Activated T-helper 1 cell treated with anti-CD3 and anti-CD28 coated beads, Interleukin-12 subunit alpha, Interleukin-12 subunit beta, Interleukin-2, Interleukin-4 antibody, amounts not matched to agents 30 ng/mL and 10 ng/mL and 1 ng/mL, durations not matched to agents 14 hours and 24 hours and 36 hours (primary cell): ENCODE results near the gene ARFGAP1. TPM values are rescaled to one million over a fixed set of nuclear protein-coding genes. Genes with fewer than 3 reads are reported as not detected.

Experiments
- DNase-seq: peaks from one replicate; pipeline ENCODE4 v3.0.0; 2021; ENCODE audit warnings: low spot score
- H3K27ac Mint-ChIP-seq: one replicate; pipeline ENCODE4 v1.8.0; 2021; ENCODE audit warnings: mild to moderate bottlenecking, mixed read lengths
- H3K27me3 Mint-ChIP-seq: one replicate; pipeline ENCODE4 v1.8.0; 2022; ENCODE audit warnings: mild to moderate bottlenecking, moderate library complexity, mixed read lengths; ENCODE audit not compliant: insufficient read depth
- H3K36me3 Mint-ChIP-seq: one replicate; pipeline ENCODE4 v1.8.0; 2021; ENCODE audit warnings: low read depth, mixed read lengths
- H3K4me1 Mint-ChIP-seq: one replicate; pipeline ENCODE4 v1.8.0; 2021; ENCODE audit warnings: low read depth, mixed read lengths
- H3K4me3 Mint-ChIP-seq: one replicate; pipeline ENCODE4 v1.8.0; 2021; ENCODE audit warnings: mild to moderate bottlenecking, moderate library complexity, mixed read lengths
- H3K9me3 Mint-ChIP-seq: one replicate; pipeline ENCODE4 v1.8.0; 2021; ENCODE audit warnings: mixed read lengths
- intact Hi-C: fragments of 100-400 bp; cut with micrococcal nuclease; formaldehyde crosslinking; loops from one replicate; pipeline ENCODE4 v1.15.1; 2024
- total RNA-seq: library from RNA; stranded (reverse); gene quantifications from 2 replicates; pipeline ENCODE4 v1.2.3, GENCODE V29; 2022

Gene ARFGAP1
- total RNA-seq, 1 donor from 2014 or later: 107 TPM

DNA sequence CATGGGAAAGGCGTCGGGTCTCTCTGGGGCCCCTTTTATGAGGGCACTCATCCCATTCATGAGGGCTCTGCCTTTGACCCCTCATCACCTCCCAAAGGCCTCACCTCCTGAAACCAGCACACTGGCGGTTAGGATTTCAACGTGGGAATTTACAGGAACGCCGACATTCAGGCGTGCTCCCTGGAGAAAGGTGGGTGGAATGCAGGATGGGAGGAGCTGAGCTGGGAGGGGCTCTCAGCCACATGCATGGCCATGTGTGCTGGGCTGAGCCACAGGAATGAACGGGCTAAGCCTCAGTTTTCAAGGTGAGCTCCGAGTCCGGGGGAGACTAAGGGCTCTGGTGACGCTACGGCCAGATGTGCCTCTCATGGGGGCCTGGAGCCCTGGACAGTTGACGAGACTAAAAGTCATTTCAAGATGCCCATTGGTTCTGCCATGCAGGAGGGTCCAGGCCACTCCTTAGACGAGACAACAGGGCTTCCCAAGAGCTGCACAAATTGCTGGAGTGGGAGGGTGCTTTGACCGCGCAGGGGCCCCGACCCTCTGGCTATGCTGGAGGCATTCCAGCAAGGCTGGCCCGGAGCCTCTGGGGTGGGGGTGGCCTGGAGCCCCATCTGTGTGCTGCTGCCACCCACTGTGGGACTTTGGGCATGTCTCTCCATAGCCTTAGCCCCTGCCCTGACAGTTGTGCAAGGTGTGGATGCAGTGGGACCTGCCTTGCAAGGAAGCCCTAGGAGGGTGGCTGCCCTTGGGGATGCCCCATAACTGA is 3.8 kb upstream of the ARFGAP1 start:
- peaks cover 2% of the 10 kb centered on the region for H3K36me3 Mint-ChIP-seq
- H3K4me3 Mint-ChIP-seq: no peak overlapping the region
- intact Hi-C loops: no loop called here
- no peak overlapping the region for H3K27ac Mint-ChIP-seq
- no peak for DNase-seq
- H3K9me3 Mint-ChIP-seq: no peaks in the 10 kb centered on the region
- peaks cover 13% of the 10 kb centered on the region for H3K4me1 Mint-ChIP-seq
- H3K27me3 Mint-ChIP-seq: peaks cover 4% of the 10 kb centered on the region

DNA sequence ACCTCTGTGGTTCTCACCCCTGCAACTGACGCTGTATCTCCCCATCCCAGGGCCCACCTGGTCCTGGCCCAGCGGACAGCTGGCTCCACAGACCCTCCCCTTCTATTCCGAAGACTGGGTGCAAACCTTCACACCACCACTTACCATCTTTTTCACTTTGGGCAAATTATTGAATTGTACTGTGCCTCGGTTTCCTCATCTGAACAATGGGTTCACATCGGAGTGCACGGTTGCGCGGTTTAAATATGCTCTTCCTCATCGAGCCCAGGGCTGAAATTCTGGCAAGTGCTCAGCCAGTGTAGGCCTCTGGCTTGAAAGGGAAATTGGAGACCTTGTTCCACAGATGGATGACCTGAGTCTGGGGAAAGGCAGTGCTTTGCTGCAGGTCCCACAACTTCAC is 2.9 kb upstream of the ARFGAP1 start:
- H3K27ac Mint-ChIP-seq: no peak overlapping the region
- peaks cover 22% of the 10 kb centered on the region for H3K4me1 Mint-ChIP-seq
- intact Hi-C loops: loop anchor here (5.0 kb wide), 4 partner anchors 332 to 1032 kb away; partner anchors contain the start of genes GID8, OSBPL2, PCMTD2 and TCEA2
- DNase-seq: no peak
- H3K27me3 Mint-ChIP-seq: peaks cover 4% of the 10 kb centered on the region
- H3K4me3 Mint-ChIP-seq: peak overlapping the region; percentile 67
- peaks cover 2% of the 10 kb centered on the region for H3K36me3 Mint-ChIP-seq
- H3K9me3 Mint-ChIP-seq: no peaks in the 10 kb centered on the region

DNA sequence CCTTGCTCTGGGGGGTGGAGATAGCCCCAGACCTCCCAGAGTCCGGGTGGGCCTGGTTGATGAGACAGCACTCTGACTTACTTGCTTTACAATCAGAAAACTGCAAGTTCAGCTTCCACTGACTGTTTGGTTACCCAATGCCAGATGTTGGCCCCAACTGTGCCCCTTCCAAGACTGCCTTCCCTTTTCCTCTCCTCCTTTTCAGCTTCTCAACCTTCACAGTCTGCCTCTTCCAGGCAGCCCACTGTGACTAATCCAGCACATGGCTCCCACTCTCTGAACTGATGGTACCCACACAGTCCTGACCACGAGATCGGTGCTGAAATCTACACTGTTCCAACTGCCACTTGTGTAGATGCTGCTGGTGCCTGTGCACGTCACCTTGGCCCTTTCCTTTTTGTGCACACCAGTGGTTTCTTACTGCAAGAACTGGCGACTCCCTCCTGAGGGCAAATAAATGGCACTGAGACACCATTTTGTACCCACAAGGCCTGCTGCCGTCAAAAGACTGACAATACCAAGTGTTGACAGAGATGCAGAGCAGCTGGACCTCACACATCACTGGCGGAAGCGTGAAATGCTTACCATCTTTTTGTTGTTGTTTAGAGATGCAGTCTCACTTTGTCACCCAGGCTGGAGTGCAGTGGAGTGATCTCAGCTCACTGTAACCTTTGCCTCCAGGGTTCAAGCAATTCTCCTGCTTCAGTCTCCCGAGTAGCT is 1.8 kb upstream of the ARFGAP1 start:
- peak overlapping the region; percentile 85 for H3K4me3 Mint-ChIP-seq
- intact Hi-C loops: loop anchor here (5.0 kb wide), 4 partner anchors 333 to 1033 kb away; partner anchors contain the start of genes GID8, OSBPL2, PCMTD2 and TCEA2
- no peaks in the 10 kb centered on the region for H3K9me3 Mint-ChIP-seq
- no peak overlapping the region for H3K27ac Mint-ChIP-seq
- no peak for DNase-seq
- H3K27me3 Mint-ChIP-seq: peaks cover 4% of the 10 kb centered on the region
- peaks cover 23% of the 10 kb centered on the region for H3K4me1 Mint-ChIP-seq
- peaks cover 2% of the 10 kb centered on the region for H3K36me3 Mint-ChIP-seq

DNA sequence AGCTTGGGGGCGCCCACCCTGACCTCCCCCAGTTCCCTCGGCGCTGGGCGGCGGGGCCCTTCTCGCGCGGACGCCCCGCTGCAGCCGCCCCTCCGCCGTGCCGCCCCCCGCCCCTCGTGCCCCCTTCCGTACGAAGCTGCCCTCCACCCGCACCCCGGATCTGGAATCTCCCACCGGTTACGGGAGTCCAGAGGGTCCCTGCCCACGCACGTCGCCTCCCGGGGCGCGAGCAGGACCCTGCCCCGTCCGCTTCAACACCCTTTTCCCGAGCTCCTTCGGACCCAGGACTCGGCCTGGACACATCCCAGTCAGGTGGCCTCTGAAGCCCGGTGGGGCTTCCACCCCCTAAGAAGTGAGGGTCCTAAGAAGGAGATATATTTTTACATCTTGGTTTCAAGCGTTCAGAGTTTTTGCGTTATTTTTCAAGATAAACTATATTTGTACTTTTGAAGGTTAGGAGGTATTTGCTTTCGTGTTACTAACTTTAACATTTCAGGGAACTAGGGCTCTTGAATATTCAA is 506 bp downstream of the ARFGAP1 start:
- intact Hi-C loops: loop anchor here (2.0 to 5.0 kb wide), 5 partner anchors 170 to 1036 kb away; partner anchors contain the start of genes GID8, OSBPL2, PCMTD2 and TCEA2
- DNase-seq: no peak
- H3K27ac Mint-ChIP-seq: peak overlapping the region; percentile 89
- H3K4me1 Mint-ChIP-seq: peaks cover 23% of the 10 kb centered on the region
- no peaks in the 10 kb centered on the region for H3K9me3 Mint-ChIP-seq
- peak overlapping the region; percentile 98 for H3K4me3 Mint-ChIP-seq
- H3K27me3 Mint-ChIP-seq: peaks cover 2% of the 10 kb centered on the region
- peaks cover 2% of the 10 kb centered on the region for H3K36me3 Mint-ChIP-seq

DNA sequence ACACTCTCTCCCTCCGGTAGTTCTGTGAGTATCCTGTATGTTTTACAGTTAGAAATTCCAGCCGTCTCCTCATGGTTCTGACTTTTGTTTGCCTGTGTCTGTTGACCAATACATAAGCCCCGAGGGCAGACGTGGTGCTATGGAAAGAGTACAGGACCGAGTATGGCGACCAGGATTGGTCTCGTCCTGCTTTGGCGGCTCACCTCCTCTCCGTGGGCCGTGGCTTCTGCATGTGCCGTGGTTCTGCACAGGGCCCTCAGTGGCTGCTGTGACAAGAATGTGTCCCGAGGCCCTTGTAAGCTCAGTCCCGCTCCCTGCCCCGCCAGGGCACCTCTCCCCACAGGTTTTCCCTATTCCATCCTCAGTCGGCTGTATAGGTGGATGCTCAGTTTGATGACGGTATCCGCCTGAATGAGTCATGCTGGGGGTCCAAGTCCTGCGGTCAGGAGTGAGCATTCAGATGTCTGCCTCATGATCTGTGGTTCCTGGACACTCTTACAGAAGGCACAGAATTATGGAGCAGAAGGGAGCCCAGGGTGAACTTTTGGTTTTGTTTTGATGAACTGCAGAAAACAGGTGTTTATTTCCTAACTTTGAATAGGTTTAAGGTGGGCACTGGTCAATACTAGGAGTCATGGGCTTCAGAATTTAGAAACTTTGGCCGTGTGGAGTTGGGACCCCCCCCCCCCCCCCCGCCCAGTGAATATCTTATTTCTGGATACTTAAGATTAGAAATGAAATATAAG is 1.2 kb downstream of the ARFGAP1 start:
- no peaks in the 10 kb centered on the region for H3K9me3 Mint-ChIP-seq
- peaks cover 23% of the 10 kb centered on the region for H3K4me1 Mint-ChIP-seq
- peaks cover 2% of the 10 kb centered on the region for H3K27me3 Mint-ChIP-seq
- DNase-seq: no peak
- intact Hi-C loops: loop anchor here (2.0 to 5.0 kb wide), 5 partner anchors 169 to 1037 kb away; partner anchors contain the start of genes GID8, OSBPL2, PCMTD2 and TCEA2
- peak overlapping the region; percentile 89 for H3K27ac Mint-ChIP-seq
- H3K36me3 Mint-ChIP-seq: peaks cover 2% of the 10 kb centered on the region
- peak overlapping the region; percentile 98 for H3K4me3 Mint-ChIP-seq

DNA sequence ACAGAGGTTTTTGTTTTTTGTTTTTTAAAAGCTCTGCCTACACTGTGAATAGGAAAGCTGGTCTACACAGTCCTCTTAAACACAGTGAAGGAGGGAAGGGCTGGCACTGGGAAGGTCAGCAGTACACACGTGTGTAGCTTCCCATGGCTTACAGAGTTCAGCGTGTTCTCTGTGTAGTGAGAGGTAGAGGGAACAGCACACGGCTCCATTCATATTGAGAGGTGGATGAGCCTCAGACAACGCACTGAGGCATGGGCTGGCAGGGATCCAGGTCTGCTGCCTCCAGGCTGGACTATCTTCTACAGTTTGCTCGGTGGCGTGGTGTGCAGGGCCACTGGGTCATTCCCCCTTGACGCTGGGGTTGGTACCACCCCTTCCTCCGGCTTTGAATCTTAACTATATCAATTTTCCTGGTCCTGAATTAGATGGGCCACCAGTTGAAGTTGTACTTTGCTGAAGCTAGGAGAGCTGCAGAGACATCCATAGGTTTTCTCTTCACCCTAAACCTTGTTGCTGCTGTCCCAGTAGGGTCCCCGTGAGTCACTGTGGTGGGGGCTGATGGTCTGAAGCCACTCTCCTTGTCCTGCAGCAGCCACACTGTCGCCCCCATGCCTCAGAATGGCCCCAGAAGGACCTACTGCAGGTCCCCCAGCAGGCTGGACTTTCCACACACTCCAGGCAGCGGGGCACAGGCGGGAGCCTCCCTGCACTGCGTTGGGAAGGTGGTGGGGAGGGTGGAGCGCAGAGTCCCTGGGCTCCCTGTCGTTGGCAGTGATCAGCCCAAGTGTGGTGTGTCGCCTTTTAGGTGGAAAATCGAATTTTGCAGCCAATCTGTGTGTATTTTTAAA is 2.0 kb downstream of the ARFGAP1 start:
- Mint-ChIP-seq H3K4me1 (peaks cover 23% of the 10 kb centered on the region), H3K9me3 (no peaks in the 10 kb centered on the region), H3K36me3 (peaks cover 5% of the 10 kb centered on the region), H3K27me3 (peaks cover 2% of the 10 kb centered on the region), H3K27ac (no peak overlapping the region), H3K4me3 (peak overlapping the region; percentile 64)
- no peak for DNase-seq
- intact Hi-C loops: loop anchor here (5.0 kb wide), 4 partner anchors 337 to 1037 kb away; partner anchors contain the start of genes GID8, OSBPL2, PCMTD2 and TCEA2

DNA sequence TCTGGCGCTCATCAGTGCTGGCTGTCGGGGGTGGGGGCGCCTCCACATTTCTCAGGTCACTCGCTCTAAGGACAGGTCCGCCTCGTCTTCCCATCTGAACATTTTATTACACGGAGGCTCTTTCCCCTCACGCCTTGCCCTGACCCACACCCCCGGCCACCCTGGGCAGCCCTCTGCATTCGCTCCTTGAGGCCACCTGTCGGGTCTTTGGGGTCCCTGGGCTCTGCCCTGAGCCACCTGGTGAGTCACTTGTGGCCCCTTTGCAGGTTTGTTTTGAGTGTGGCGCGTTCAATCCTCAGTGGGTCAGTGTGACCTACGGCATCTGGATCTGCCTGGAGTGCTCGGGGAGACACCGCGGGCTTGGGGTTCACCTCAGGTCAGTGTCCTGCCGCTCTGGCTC is 3.2 kb downstream of the ARFGAP1 start:
- H3K36me3 Mint-ChIP-seq: peaks cover 5% of the 10 kb centered on the region
- H3K27me3 Mint-ChIP-seq: no peaks in the 10 kb centered on the region
- H3K4me1 Mint-ChIP-seq: peaks cover 23% of the 10 kb centered on the region
- intact Hi-C loops: no loop called here
- H3K9me3 Mint-ChIP-seq: no peaks in the 10 kb centered on the region
- peak overlapping the region; percentile 64 for H3K4me3 Mint-ChIP-seq
- no peak overlapping the region for H3K27ac Mint-ChIP-seq
- no peak for DNase-seq

DNA sequence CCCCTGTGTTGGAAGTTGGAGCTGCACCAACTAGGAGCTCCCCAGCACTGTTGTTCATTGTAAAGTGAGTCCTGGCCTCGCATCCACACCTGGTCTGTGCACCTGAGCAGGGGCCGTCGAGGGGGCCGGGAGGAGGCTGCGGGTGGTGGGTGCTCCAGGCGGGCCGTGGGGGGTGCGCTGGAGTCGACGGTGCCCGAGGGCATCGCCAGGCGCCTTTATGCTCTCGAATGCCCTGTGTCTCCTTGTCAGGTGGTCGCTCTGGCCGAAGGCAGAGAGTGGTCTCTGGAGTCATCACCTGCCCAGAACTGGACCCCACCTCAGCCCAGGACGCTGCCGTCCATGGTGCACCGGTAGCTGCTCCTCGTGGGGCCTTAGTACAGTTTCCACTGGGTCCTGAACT is 4.3 kb downstream of the ARFGAP1 start:
- no peaks in the 10 kb centered on the region for H3K9me3 Mint-ChIP-seq
- no peak overlapping the region for H3K4me3 Mint-ChIP-seq
- intact Hi-C loops: no loop called here
- DNase-seq: no peak
- H3K27ac Mint-ChIP-seq: no peak overlapping the region
- peaks cover 5% of the 10 kb centered on the region for H3K36me3 Mint-ChIP-seq
- no peaks in the 10 kb centered on the region for H3K27me3 Mint-ChIP-seq
- peaks cover 16% of the 10 kb centered on the region for H3K4me1 Mint-ChIP-seq

DNA sequence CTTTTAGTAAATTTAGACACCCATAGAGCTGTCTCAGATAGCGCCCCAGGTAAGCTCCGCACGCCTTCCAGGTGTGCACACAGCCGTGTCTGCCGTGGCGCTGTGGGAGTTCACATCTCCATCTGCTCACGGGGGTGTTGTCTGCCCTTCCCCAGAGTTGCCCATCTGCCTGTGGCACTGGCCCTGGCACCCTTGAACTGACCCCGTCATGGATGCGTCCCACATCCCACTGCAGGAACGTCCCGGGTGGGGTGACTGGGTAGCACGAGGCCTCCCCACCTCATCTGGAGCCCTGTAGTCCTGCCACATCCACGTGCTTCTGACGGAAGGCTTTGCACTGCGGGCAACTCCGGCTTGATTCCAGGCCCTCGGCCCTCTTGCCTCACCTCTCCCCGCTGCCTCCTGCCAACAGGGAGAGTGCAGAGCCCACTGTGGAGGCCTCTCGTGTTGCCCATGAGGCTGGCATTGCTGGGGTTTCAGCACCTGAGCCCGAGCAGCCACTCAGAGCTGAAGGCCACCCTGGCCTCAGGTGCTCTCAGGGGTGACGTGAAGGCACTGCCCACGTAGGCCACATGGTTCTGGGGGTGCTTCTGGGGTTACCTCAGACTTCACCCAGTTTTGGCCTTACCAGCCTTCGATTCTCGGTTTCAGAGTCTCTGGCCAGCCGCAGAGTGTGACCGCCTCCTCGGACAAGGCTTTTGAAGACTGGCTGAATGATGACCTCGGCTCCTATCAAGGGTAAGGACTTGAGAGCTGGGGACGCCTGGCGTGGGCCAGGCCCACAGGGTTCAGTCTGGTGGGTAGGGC is 5.1 kb downstream of the ARFGAP1 start:
- no peak overlapping the region for H3K27ac Mint-ChIP-seq
- no peaks in the 10 kb centered on the region for H3K9me3 Mint-ChIP-seq
- no peak overlapping the region for H3K4me3 Mint-ChIP-seq
- H3K27me3 Mint-ChIP-seq: no peaks in the 10 kb centered on the region
- H3K4me1 Mint-ChIP-seq: peaks cover 16% of the 10 kb centered on the region
- H3K36me3 Mint-ChIP-seq: peaks cover 5% of the 10 kb centered on the region
- intact Hi-C loops: no loop called here
- DNase-seq: no peak

DNA sequence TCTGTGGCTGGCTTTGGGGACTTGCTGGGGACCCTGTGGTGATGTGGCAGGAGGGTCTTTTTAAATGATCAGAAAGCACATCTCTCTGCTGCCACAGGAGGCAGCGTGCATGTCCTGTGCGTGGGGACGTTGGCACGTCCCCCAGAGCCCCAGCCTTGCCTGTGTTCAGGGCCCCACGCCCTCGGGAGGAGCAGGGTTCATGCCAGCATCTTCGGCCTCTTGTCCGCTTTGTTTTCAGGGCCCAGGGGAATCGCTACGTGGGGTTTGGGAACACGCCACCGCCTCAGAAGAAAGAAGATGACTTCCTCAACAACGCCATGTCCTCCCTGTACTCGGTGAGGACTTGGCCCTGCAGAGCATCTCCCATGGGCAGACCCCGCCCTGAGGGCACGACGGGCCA is 6.0 kb downstream of the ARFGAP1 start:
- no peaks in the 10 kb centered on the region for H3K27me3 Mint-ChIP-seq
- DNase-seq: no peak
- H3K4me3 Mint-ChIP-seq: no peak overlapping the region
- intact Hi-C loops: no loop called here
- H3K36me3 Mint-ChIP-seq: peaks cover 3% of the 10 kb centered on the region
- H3K4me1 Mint-ChIP-seq: peaks cover 11% of the 10 kb centered on the region
- no peaks in the 10 kb centered on the region for H3K9me3 Mint-ChIP-seq
- no peak overlapping the region for H3K27ac Mint-ChIP-seq

DNA sequence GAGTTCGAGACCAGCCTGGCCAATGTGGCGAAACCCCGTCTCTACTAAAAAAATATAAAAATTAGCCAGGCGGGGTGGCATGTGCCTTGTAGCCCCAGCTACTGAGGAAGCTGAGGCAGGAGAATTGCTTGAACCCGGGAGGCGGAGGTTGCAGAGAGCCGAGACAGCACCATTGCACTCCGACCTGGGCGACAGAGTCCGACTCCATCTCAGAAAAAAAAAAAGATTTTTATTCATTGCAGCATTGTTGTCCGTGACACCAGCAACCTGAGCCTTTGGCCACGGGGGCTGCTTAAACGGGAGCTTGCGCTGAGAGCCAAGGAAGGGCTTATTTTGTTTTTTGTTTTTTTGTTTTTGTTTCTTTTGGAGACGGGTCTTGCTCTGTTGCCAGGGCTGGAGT is 7.3 kb downstream of the ARFGAP1 start:
- peaks cover 3% of the 10 kb centered on the region for H3K36me3 Mint-ChIP-seq
- no peaks in the 10 kb centered on the region for H3K4me1 Mint-ChIP-seq
- H3K27me3 Mint-ChIP-seq: no peaks in the 10 kb centered on the region
- H3K4me3 Mint-ChIP-seq: no peak overlapping the region
- no peaks in the 10 kb centered on the region for H3K9me3 Mint-ChIP-seq
- no peak for DNase-seq
- no peak overlapping the region for H3K27ac Mint-ChIP-seq
- intact Hi-C loops: no loop called here
